Heart left ventricle (tissue), 16 donors: Measurements from ENCODE around the gene P2RY1. TPM values are rescaled to one million over a fixed set of nuclear protein-coding genes. Genes with fewer than 3 reads are reported as not detected.
A peak's percentile ranks its signal among the peaks of the same experiment; 100 is the strongest.

Experiments
- ATAC-seq, 4 donors: fragments of 200-7000 bp; cut with Tn5 transposase; one replicate each; pipeline ENCODE4 v1.9.1; 2020 to 2022; ENCODE audit warnings: moderate library complexity in 4 of 4, mild to moderate bottlenecking in 3 of 4, moderate number of reproducible peaks in 1 of 4
- DNase-seq, 5 donors: peaks; one replicate each; pipeline ENCODE4 v3.0.0-alpha.2; 2020
- H3K27ac ChIP-seq, 12 donors: fragments of 200-600 bp; sonication (generic) in 4 of 12; one replicate each; pipeline versions ENCODE4 v1.5.0 to v1.8.0; 2016 to 2022; ENCODE audit warnings: mild to moderate bottlenecking in 2 of 12
- H3K27me3 ChIP-seq, 9 donors: fragments of 200-600 bp; sonication (generic) in 2 of 9; one replicate each; pipeline versions ENCODE4 v1.5.1 to v1.8.0; 2016 to 2022; ENCODE audit warnings: mild to moderate bottlenecking in 3 of 9
- H3K36me3 ChIP-seq, 9 donors: fragments of 200-600 bp; sonication (generic) in 2 of 9; one replicate each; pipeline versions ENCODE4 v1.5.0 to v1.8.0; 2018 to 2022; ENCODE audit warnings: mild to moderate bottlenecking in 2 of 9
- H3K4me1 ChIP-seq, 12 donors: fragments of 200-600 bp; sonication (generic) in 4 of 12; one replicate each; pipeline versions ENCODE4 v1.5.0 to v1.8.0; 2016 to 2022; ENCODE audit warnings: mild to moderate bottlenecking in 3 of 12
- H3K4me3 ChIP-seq, 12 donors: fragments of 200-600 bp; sonication (generic) in 4 of 12; one replicate each; pipeline versions ENCODE4 v1.5.0 to v1.8.0; 2017 to 2022; ENCODE audit warnings: mild to moderate bottlenecking in 9 of 12, moderate library complexity in 4 of 12
- H3K9me3 ChIP-seq, 12 donors: fragments of 200-600 bp; sonication (generic) in 4 of 12; one replicate each; pipeline versions ENCODE4 v1.5.0 to v1.8.0; 2016 to 2022; ENCODE audit warnings: mild to moderate bottlenecking in 1 of 12
- CTCF ChIP-seq, 12 donors: fragments of 200-600 bp; sonication (generic) in 4 of 12; IDR thresholded peaks; one replicate each; pipeline versions ENCODE4 v1.5.0 to v1.8.0; 2018 to 2022; ENCODE audit warnings: antibody characterized with exemption in 12 of 12, mild to moderate bottlenecking in 5 of 12
- POLR2A ChIP-seq, 2 donors: fragments of 450-650 bp; IDR thresholded peaks; one replicate each; pipeline ENCODE4 v1.6.1; 2017; ENCODE audit warnings: antibody characterized with exemption in 2 of 2, mild to moderate bottlenecking in 2 of 2, moderate library complexity in 2 of 2
- WGBS, 4 donors: extraction: QIAGEN DNeasy Blood & Tissue Kit in 2 of 4; methylation state at CpG; one replicate each; pipeline versions ENCODE4 v1.1.5 to v1.1.7; 2013 to 2018; 5-methylcytosine and 5-hydroxymethylcytosine counted together
- intact Hi-C, 10 donors: fragments of 100-400 bp; cut with DNase I; formaldehyde crosslinking; loops; one replicate each; pipeline versions ENCODE4 v1.11.1 to v1.14.2; 2022
- polyA plus RNA-seq, 2 donors: library from polyadenylated mRNA; stranded (reverse); fragments of 200-250 nt; gene quantifications; one replicate each; pipeline ENCODE4 v1.2.3, GENCODE V29; 2013
- total RNA-seq, 9 donors: library from RNA; depleted of rRNA in 2 of 9; stranded (reverse); fragments of >200 nt in 2 of 9; fragmentation: NEBNext Ultra II Directional in 3 of 9; extraction: Animal tissue kit (Norgen Biotek cat#: 25700) in 3 of 9; gene quantifications; one replicate each; pipeline versions ENCODE4 v1.1.0 to v1.2.4, GENCODE V29; 2016 to 2023
- donor health status: ischemic (EF 13 %, LVEDD 7.1; RV severe dilation, severe dysfunction).
- donor health status: healthy with polysubstance abuse.
- donor health status: DM: no; HTN: yes; CAD: no.
- donor health status: DM: no; HTN: no; CAD: no.
- donor health status: ischemic (EF 25% LVEDD 6.9; RV normal size, moderate dysfunction).
- donor health status: ischemic (EF 25% LVEDD 5.7; RV mildly dilated, moderate dysfunction).
- donor health status: healthy.
- donor health status: DM: yes; HTN: yes; CAD: no.
- donor health status: ischemic (EF 35%, LVEDD 5.7; RV mildly dilated, moderate dysfunction).
- donor health status: nonischemic (EF 11% LVEDD 7.7; RV severe dilation, severe dysfunction).
- donor health status: DM: yes; HTN: yes; CAD: no.
- donor health status: PGD.
- donor health status: ischemic (EF 29% LVEDD 5.4; RV normal size, mild dysfunction).
- donor health status: nonischemic (EF 23%, LVEDD 6.1; RV moderate dilation, normal function).

P2RY1 gene
- total and polyA plus RNA-seq, 11 donors = 1.1 to 8.4 (median 5.1) TPM

GRCh38 chr3:152836269-152836668 lies 1.3 kb downstream of the P2RY1 start:
- intact Hi-C loops = loop anchor here in 3 of 10 donors (5.0 to 10.0 kb wide), 4 partner anchors 71 to 351 kb away; no protein-coding TSS in a partner anchor
- WGBS, 4 donors = 74 to 82% (median 75%) methylated on average over 14 of the region's 14 CpGs
- Histone ChIP-seq H3K4me1 (peaks cover 0 to 40% (median 6%) of the 10 kb centered on the region in 12 donors), H3K27ac (peak overlapping the region in 2 of 12 donors; percentile 71 to 86), H3K9me3 (no peaks in the 10 kb centered on the region), H3K4me3 (peak overlapping the region in 11 of 12 donors; percentile 61 to 88 (median 80)), H3K27me3 (peaks cover 0 to 5% (median 0%) of the 10 kb centered on the region in 9 donors), H3K36me3 (no peaks in the 10 kb centered on the region)
- ATAC-seq (no peak), DNase-seq (no peak)
- TF ChIP-seq CTCF (IDR thresholded peaks at IDR 0.05) = no peak
- no peak for TF ChIP-seq POLR2A (IDR thresholded peaks at IDR 0.05)

GRCh38 chr3:152839511-152839910 lies 4.6 kb downstream of the P2RY1 start:
- Histone ChIP-seq H3K4me1 (peaks cover 0 to 40% (median 6%) of the 10 kb centered on the region in 12 donors), H3K9me3 (no peaks in the 10 kb centered on the region), H3K27me3 (peaks cover 0 to 5% (median 0%) of the 10 kb centered on the region in 9 donors), H3K27ac (no peak overlapping the region), H3K36me3 (no peaks in the 10 kb centered on the region), H3K4me3 (peak overlapping the region in 1 of 12 donors; percentile 85)
- DNase-seq = no peak
- intact Hi-C loops = loop anchor here in 3 of 10 donors (5.0 to 10.0 kb wide), 4 partner anchors 68 to 355 kb away; no protein-coding TSS in a partner anchor
- 39 to 59% (median 45%) methylated on average over 1 of the region's 1 CpG for WGBS, 4 donors
- ATAC-seq = no peak
- TF ChIP-seq POLR2A (IDR thresholded peaks at IDR 0.05) (no peak), CTCF (IDR thresholded peaks at IDR 0.05) (no peak)

GRCh38 chr3:152841131-152841530 lies 6.2 kb downstream of the P2RY1 start:
- Histone ChIP-seq H3K36me3 (no peaks in the 10 kb centered on the region), H3K4me3 (no peak overlapping the region), H3K27me3 (no peaks in the 10 kb centered on the region), H3K9me3 (no peaks in the 10 kb centered on the region), H3K4me1 (peaks cover 0 to 35% (median 4%) of the 10 kb centered on the region in 12 donors), H3K27ac (no peak overlapping the region)
- ATAC-seq = peak in 3 of 4 donors; percentile 50 to 72 (median 71)
- intact Hi-C loops = no loop called here
- 16 to 52% (median 33%) methylated on average over 1 of the region's 1 CpG for WGBS, 4 donors
- DNase-seq = peak in 1 of 5 donors; percentile 8
- TF ChIP-seq CTCF (IDR thresholded peaks at IDR 0.05) (no peak), POLR2A (IDR thresholded peaks at IDR 0.05) (no peak)

DNA sequence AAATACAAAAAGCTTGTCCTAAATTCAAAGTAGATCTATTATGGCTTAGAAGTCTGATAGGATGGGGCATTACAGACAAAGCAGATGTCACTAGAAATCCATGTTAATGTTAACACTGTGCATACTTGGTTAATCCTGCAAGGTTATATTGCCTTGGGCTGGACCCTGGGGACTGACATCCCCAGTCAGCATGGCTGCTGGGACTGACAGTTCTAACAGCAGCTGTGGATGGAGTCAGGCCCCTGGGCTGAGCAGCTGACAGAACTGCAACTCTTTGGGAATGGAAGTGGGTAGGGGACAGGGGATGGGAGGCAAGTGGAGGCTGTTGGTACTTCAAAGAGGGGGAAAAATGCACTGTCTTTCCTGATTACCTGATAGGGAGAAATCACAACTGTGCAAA lies 7.5 kb downstream of the P2RY1 start:
- DNase-seq (no peak), ATAC-seq (no peak)
- TF ChIP-seq POLR2A (IDR thresholded peaks at IDR 0.05) (no peak), CTCF (IDR thresholded peaks at IDR 0.05) (no peak)
- Histone ChIP-seq H3K27ac (no peak overlapping the region), H3K4me1 (peaks cover 0 to 23% (median 4%) of the 10 kb centered on the region in 12 donors), H3K27me3 (no peaks in the 10 kb centered on the region), H3K9me3 (peaks cover 0 to 5% (median 0%) of the 10 kb centered on the region in 12 donors), H3K4me3 (no peak overlapping the region), H3K36me3 (no peaks in the 10 kb centered on the region)
- intact Hi-C loops = no loop called here
